ENCODE measurements around the gene SIPA1.
"Not testable (repeated sequence)": the region's sequence is repeated elsewhere in the genome, so short reads cannot be mapped to it uniquely, and the experiment has no call there.

The SIPA1 gene

GRCh38 chr11:65646958-65647701 lies 9.2 kb downstream of the SIPA1 start:
- no peak for DNase-seq

GRCh38 chr11:65648997-65649493 lies 11.1 kb downstream of the SIPA1 start:
- no peak for DNase-seq

- DNase-seq, result no peak
Observed at GRCh38 chr11:65649656-65650546, 12.0 kb downstream of the SIPA1 start.

- no peak for DNase-seq
Observed at GRCh38 chr11:65650547-65651338, 12.8 kb downstream of the SIPA1 start.

- no peak for DNase-seq
Observed at GRCh38 chr11:65651339-65651588, 13.4 kb downstream of the SIPA1 start.

GRCh38 chr11:65651589-65652510 lies 13.9 kb downstream of the SIPA1 start:
- DNase-seq, result no peak

GRCh38 chr11:65652511-65653228 lies 14.8 kb downstream of the SIPA1 start:
- peak; percentile 86 for DNase-seq

GRCh38 chr11:65653229-65654225 lies 15.6 kb downstream of the SIPA1 start:
- no peak for DNase-seq

- DNase-seq, result no peak
Observed at GRCh38 chr11:65654375-65655349, 16.8 kb downstream of the SIPA1 start.

GRCh38 chr11:65655570-65656332 lies 17.9 kb downstream of the SIPA1 start:
- no peak for DNase-seq

- DNase-seq, result no peak
Observed at GRCh38 chr11:65657426-65657825, 19.5 kb downstream of the SIPA1 start.

- no peak for DNase-seq
Observed at GRCh38 chr11:65658174-65659021, 20.5 kb downstream of the SIPA1 start.

GRCh38 chr11:65660038-65660437 lies 22.1 kb downstream of the SIPA1 start:
- DNase-seq, result no peak

GRCh38 chr11:65660908-65661307 lies 23.0 kb downstream of the SIPA1 start:
- not testable (repeated sequence) for DNase-seq

GRCh38 chr11:65661599-65662246 lies 23.8 kb downstream of the SIPA1 start:
- DNase-seq, result no peak

GRCh38 chr11:65662247-65662798 lies 24.4 kb downstream of the SIPA1 start:
- no peak for DNase-seq

Data from NCI-H1417 treated with DMSO at 0.1 percent for 48 hours (cell line).